Fibroblast of upper back skin (primary cell): ENCODE data around the gene HCN2.
A peak's percentile ranks its signal among the peaks of the same experiment; 100 is the strongest.
"Not testable (repeated sequence)": the region's sequence is repeated elsewhere in the genome, so short reads cannot be mapped to it uniquely, and the experiment has no call there.

Source experiments
- DNase-seq: peaks from one replicate; pipeline ENCODE4 v3.0.0-alpha.2; 2013

Gene HCN2

GRCh38 chr19:607301-608154, 17.8 kb downstream of the HCN2 start:
- no peak for DNase-seq

DNA sequence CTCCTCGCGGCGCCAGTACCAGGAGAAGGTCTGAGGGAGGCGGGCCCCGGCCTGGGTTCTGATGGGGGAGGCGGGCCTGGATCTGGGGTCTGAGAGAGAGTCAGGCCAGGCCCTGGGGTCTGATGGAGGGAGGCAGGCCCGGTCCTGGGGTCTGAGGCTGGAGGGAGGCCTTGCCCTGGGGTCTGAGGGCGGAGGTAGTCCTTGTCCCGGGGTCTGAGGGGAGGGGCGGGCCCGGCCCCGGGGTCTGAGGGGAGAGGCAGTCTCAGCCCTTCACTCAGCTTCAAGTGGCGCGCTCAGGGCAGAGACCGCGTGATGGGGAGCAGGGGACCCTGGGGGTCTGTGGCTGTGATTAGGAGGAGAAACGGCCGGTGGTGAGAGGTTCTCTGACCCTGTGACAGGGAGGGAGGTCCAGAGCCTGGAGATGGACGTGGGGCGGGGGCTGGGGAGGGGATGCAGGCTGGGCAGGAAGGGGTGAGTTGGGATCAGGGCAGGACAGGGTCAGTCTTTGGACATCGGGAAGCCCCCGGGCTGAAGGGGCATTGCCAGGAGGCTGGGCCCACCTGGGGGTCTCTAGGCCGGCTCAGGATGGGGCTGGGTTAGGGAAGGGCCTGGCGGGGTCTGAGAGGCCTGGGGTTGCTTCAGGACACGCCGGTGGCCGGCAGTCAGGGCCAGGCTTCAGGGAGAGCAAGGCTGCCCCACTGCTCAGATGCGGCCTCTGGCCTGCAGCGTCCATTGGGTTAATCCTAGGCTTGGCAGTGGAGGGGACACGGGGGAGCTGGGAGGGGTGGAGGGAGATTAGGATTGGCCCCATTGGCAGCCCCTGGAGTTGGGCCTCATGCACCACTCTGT, 18.7 kb downstream of the HCN2 start:
- no peak for DNase-seq

- DNase-seq, result no peak
These were observed 19.3 kb downstream of the HCN2 start for GRCh38 chr19:609004-609346.

GRCh38 chr19:610071-610800, 20.6 kb downstream of the HCN2 start:
- DNase-seq, result no peak

GRCh38 chr19:610801-611480, 21.3 kb downstream of the HCN2 start:
- peak; percentile 93 for DNase-seq

DNA sequence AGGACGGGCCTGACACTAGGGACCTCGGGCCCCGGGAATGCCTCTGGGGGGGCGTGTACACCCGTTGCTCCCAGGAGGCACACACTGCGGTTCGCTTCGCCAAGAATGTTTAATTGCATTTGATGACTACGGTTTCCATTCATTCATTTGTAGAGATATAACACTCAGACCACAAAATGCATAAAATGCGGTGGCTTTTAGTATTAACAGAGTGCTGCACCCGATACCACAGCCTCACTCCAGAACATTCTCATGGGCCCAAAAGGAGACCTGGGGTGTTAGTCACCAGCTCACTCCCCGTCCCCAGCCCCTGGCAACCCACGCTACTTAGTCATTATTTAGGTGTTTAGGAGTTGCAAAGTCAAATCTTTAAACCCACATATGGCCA, 21.8 kb downstream of the HCN2 start:
- peak; percentile 98 for DNase-seq

GRCh38 chr19:612941-613340, 23.3 kb downstream of the HCN2 start:
- no peak for DNase-seq

- no peak for DNase-seq
These were observed 24.3 kb downstream of the HCN2 start for GRCh38 chr19:613732-614567.

DNA sequence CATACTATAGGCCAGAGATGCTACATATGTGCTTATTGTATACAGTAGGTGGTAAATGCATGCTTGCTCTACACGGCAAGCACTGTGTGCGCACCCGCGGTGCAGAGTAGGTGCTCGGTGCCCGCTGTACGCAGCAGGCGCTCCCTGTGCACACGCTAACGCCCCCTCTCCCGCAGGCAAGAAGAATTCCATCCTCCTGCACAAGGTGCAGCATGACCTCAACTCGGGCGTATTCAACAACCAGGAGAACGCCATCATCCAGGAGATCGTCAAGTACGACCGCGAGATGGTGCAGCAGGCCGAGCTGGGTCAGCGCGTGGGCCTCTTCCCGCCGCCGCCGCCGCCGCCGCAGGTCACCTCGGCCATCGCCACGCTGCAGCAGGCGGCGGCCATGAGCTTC, 25.9 kb downstream of the HCN2 start:
- DNase-seq, result no peak

DNA sequence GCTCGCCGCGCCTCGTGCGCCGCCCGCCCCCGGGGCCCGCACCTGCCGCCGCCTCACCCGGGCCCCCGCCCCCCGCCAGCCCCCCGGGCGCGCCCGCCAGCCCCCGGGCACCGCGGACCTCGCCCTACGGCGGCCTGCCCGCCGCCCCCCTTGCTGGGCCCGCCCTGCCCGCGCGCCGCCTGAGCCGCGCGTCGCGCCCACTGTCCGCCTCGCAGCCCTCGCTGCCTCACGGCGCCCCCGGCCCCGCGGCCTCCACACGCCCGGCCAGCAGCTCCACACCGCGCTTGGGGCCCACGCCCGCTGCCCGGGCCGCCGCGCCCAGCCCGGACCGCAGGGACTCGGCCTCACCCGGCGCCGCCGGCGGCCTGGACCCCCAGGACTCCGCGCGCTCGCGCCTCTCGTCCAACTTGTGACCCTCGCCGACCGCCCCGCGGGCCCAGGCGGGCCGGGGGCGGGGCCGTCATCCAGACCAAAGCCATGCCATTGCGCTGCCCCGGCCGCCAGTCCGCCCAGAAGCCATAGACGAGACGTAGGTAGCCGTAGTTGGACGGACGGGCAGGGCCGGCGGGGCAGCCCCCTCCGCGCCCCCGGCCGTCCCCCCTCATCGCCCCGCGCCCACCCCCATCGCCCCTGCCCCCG, 26.5 kb downstream of the HCN2 start:
- no peak for DNase-seq

GRCh38 chr19:616747-617526, 27.3 kb downstream of the HCN2 start:
- DNase-seq, result no peak

DNA sequence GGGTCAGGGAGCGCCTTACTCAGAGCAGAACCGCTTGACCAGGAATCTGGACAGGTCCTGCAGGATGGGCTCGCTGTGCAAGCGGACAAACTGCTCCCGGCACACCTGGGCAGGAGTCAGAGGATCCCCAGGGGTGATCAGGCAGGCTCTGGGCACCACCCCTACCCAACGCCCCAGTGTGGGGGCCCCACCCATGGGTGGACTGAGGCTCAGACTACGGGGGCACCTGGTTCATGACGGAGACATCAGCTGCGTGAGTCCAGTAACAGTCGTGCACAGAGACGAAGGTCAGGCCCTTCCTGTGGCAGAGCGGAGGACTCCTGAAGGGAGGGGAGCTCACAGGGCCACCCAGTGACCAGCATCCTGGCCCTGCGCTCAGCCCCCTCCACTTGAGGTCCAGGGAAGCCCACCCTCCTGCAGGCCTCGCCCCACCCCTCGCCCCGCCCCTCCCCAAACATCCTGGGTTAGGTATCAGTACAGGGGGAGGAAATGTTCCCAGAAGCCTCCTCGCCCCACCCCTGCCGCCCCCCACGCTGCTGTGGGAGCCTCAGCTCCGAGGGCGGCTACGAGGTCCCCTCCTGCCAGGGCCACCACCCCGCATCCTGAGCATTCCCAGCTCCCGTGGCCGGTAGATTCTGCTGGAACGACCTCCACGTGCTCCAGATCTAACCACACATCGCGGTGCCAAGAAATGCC, 28.0 kb downstream of the HCN2 start:
- DNase-seq, result no peak

- DNase-seq, result no peak
These were observed 28.6 kb downstream of the HCN2 start for GRCh38 chr19:618247-618619.

DNA sequence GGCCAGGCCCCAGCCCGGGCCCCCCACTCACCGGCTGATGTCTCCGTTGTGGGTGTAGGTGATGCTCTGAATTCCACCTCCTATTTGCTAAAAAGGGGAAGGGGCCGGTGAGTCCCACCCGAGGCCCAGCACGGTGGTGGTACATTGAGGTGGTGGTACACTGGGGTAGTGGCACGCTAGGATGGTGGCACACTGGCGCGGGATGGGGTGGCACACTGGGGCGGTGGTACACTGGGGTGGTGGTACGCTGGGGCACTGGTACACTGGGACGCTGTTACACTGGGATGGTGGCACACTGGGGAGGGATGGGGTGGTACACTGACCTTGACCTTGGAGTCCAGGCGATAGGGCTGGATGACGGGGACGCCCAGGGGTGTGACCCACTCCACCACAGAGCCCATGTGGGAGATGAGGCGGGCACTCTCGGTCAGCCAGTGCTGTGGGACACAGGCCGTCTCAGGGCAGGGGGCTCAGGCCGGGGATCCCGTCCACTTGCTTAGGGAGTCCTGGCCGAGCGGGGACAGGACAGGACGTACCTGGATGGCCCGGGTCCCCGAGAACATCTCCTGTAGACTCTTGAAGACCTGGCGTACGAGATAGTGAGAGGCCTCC, 29.1 kb downstream of the HCN2 start:
- no peak for DNase-seq

GRCh38 chr19:619286-620002, 29.8 kb downstream of the HCN2 start:
- DNase-seq, result no peak

GRCh38 chr19:620166-620862, 30.6 kb downstream of the HCN2 start:
- no peak for DNase-seq

GRCh38 chr19:621191-621590, 31.5 kb downstream of the HCN2 start:
- DNase-seq, result not testable (repeated sequence)

DNA sequence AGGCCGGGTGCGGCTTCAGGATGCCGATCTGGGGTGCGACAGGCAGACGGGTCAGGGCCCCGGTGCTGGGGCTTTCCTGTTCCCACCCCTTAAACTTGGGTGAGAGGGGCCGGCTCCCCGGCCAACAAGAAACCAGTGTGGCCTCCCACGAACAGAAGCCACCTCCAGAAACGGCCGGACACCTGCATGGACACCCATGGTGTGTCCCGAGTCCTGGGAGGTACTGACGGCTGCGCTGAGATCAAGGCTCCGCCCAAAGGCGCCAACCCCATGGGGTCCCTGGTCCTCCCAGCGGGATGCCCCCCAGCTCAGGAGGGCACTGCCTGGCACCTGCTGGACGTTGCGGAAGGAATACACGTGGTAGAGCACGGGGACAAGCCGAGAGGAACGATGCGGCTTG, 32.1 kb downstream of the HCN2 start:
- no peak for DNase-seq
